Breast epithelium (tissue), 3 donors: Measurements from ENCODE around the gene PITPNM1.

Experiments used
- CTCF ChIP-seq, 3 donors: fragments of 450-650 bp; IDR thresholded peaks; one replicate each; pipeline ENCODE4 v1.5.1; 2016 to 2017; ENCODE audit warnings: antibody characterized with exemption in 3 of 3, mild to moderate bottlenecking in 3 of 3, moderate library complexity in 3 of 3
- POLR2A ChIP-seq: fragments of 450-650 bp; IDR thresholded peaks from one replicate; pipeline ENCODE4 v1.6.1; 2016; ENCODE audit warnings: antibody characterized with exemption, mild to moderate bottlenecking, moderate library complexity
- POLR2AphosphoS5 ChIP-seq, 3 donors: sonication (generic); formaldehyde crosslinking; IDR thresholded peaks; one replicate each; pipeline ENCODE4 v1.6.1; 2017; ENCODE audit warnings: antibody characterized with exemption in 3 of 3

- no peak for TF ChIP-seq CTCF (IDR thresholded peaks at IDR 0.05)
- TF ChIP-seq POLR2AphosphoS5 (IDR thresholded peaks at IDR 0.05): no peak
- TF ChIP-seq POLR2A: no peak
These were observed 15.8 kb downstream of the PITPNM1 start for GRCh38 chr11:67489203-67489884.
